LNCaP clone FGC (cell line): ENCODE data around the gene EFNA4.

Experiments
- DNase-seq: peaks from one replicate; pipeline ENCODE4 v3.0.0-alpha.2; 2011; ENCODE audit warnings: low read depth
- H3K4me3 ChIP-seq: 2 replicates; pipeline ENCODE4 v1.5.1; 2011; ENCODE audit warnings: mild to moderate bottlenecking, low read depth, low read length, control low read depth
- CTCF ChIP-seq: IDR thresholded peaks from 2 replicates; pipeline ENCODE4 v1.5.1; 2012; ENCODE audit warnings: mild to moderate bottlenecking; ENCODE audit not compliant: control insufficient read depth, insufficient read depth; ENCODE audit errors: extremely low read depth

EFNA4 gene

GRCh38 chr1:155063550-155064110, at the start of gene EFNA4:
TSS of gene EFNA4 (plus strand) at chr1:155063740. CDS start at chr1:155063824, 84 bp downstream.
- peak within 1 kb of the TSS; percentile 74 for H3K4me3 ChIP-seq
- TF ChIP-seq CTCF, result no peak
- peak; percentile 79 for DNase-seq

- H3K4me3 ChIP-seq, result no peak overlapping the region
- TF ChIP-seq CTCF, result no peak
- no peak for DNase-seq
Measured at GRCh38 chr1:155014709-155015508, 48.6 kb upstream of the EFNA4 start.

- H3K4me3 ChIP-seq, result no peak overlapping the region
- no peak for DNase-seq
- TF ChIP-seq CTCF, result no peak
Measured at GRCh38 chr1:155015527-155016230, 47.9 kb upstream of the EFNA4 start.

- no peak for TF ChIP-seq CTCF
- no peak for DNase-seq
- no peak overlapping the region for H3K4me3 ChIP-seq
Measured at GRCh38 chr1:155016231-155016831, 47.2 kb upstream of the EFNA4 start.

- peak; percentile 16; the same call in 1 of the 2 replicates for TF ChIP-seq CTCF
- DNase-seq, result no peak
- H3K4me3 ChIP-seq, result no peak overlapping the region
Measured at GRCh38 chr1:155017041-155017945, 46.2 kb upstream of the EFNA4 start.

- DNase-seq, result no peak
- no peak overlapping the region for H3K4me3 ChIP-seq
Measured at GRCh38 chr1:155017946-155018316, 45.6 kb upstream of the EFNA4 start.

More at GRCh38 chr1:155017946-155018316, 45.6 kb upstream of the EFNA4 start:
- TF ChIP-seq CTCF, result no peak
